NCI-H524 treated with DMSO at 0.1 percent for 48 hours (cell line): ENCODE results near the gene BCAR3.

Experiments used
- DNase-seq: peaks from one replicate; lab custom pipeline; 2025; lab: John Stamatoyannopoulos, UW

The BCAR3 gene

DNA sequence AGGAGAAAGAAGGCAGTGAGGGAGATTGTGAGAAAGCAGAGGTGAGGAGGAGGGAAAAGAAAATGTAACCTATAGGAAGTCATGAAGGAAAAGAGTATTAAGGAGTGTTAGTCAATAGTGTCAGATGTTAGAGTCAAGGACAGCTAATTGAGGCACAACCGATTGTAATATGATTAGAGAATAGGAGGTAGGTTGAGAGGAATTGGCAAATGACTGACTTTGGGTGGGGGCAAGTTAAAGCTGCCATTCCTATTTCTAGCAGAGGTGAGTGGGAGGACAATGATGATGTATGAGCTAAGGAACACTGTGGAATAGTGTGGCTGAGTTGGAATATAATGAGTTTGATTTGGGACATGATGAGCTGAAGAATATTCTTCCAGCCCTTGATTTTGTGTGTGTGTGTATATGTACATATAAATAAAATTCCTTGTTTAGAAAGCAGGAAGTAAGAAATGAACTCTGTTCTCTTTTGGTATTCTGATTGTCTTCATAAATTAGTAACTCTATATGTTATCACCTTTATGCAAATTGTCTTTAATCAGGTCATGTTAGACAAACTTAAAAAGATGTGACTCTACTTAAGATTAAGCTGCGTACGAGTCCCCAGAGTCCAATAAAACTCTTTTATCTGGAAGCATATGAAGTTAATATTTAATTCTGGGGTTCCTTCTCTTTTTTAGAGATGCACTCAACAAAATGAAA lies 135.3 kb downstream of the BCAR3 start:
- DNase-seq: no peak

- no peak for DNase-seq
These were observed 139.2 kb downstream of the BCAR3 start for GRCh38 chr1:93542398-93542797.

GRCh38 chr1:93541045-93541444 lies 140.6 kb downstream of the BCAR3 start:
- DNase-seq: no peak

DNA sequence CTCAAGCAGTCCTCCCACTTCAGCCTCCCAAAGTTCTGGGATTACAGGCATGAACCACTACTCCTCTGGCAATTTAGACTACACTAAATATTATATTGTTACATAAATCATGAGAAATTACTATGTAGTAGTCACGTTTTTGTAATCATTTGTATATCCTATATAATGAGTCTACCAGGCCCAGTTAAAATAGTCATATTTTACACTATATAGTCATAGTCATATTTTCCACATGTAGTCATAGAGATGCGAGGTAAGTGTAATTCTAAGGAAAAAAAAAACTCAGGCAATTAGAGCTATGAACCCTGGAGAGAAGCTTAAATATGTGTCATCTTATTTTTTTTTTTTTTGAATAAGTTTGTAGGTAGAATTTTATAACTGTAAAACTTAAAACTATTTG lies 143.7 kb downstream of the BCAR3 start:
- DNase-seq: no peak

DNA sequence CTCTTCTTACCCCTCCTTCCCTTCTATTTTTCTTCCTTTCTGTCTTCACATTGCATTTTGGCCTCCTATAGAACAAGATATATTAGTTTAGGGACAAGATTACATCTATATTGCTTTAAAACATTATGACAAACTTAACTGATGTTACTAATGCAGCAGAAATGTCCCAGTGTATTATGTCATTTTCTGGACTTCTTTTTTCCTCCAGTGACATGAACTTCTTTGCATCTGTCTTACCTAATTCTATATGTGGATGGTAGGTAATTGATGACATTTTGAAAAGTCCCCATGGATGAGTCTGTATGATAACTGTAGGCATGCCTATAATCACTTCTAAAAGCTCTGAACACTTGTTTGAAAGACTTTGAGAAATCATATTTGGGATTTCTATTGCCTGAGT lies 144.2 kb downstream of the BCAR3 start:
- DNase-seq: no peak

GRCh38 chr1:93533677-93534076 lies 148.0 kb downstream of the BCAR3 start:
- DNase-seq: no peak

- no peak for DNase-seq
These were observed 148.8 kb downstream of the BCAR3 start for GRCh38 chr1:93532780-93533378.

GRCh38 chr1:93531193-93531592 lies 150.4 kb downstream of the BCAR3 start:
- no peak for DNase-seq

GRCh38 chr1:93528412-93528811 lies 153.2 kb downstream of the BCAR3 start:
- no peak for DNase-seq

DNA sequence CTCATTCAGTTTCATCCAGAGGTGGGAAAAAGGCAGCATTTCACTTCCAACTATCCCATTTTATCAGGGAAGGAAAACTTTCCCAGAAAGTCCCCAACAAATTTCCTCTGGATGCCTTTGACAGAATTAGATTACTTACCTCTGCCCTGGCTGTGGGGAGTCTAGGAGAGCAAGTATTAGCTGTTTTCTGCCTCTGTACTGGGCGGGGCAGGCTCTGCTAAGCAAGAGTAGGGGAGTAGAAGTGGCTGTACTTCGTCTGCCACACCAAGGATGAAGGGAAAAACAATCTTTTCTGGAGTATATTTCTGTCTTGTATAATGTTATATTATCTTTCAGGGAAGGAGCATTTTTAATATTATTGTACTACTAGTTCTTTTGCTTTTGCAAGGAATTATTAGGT lies 155.2 kb downstream of the BCAR3 start:
- DNase-seq: no peak

DNA sequence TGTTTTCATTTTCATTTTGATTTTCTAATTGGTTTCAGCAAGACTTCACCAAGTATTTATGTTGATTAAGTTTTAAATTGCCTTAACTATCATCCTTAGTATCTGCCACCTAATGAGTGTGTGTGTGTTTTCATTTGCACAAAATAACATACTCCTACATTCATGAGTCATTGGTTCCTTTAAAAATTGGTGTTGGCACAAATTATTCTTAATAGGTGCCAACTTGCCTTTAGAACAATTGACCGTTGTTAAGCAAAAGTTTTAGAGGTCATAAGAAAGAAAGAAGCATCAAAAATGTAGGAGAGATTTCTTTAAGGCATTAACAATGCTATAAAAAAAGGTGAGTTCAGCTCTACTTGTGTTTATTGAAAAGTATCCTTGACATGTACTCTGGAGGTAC lies 156.2 kb downstream of the BCAR3 start:
- DNase-seq: no peak

GRCh38 chr1:93522721-93523120 lies 158.9 kb downstream of the BCAR3 start:
- no peak for DNase-seq

GRCh38 chr1:93521618-93522017 lies 160.0 kb downstream of the BCAR3 start:
- DNase-seq: no peak

DNA sequence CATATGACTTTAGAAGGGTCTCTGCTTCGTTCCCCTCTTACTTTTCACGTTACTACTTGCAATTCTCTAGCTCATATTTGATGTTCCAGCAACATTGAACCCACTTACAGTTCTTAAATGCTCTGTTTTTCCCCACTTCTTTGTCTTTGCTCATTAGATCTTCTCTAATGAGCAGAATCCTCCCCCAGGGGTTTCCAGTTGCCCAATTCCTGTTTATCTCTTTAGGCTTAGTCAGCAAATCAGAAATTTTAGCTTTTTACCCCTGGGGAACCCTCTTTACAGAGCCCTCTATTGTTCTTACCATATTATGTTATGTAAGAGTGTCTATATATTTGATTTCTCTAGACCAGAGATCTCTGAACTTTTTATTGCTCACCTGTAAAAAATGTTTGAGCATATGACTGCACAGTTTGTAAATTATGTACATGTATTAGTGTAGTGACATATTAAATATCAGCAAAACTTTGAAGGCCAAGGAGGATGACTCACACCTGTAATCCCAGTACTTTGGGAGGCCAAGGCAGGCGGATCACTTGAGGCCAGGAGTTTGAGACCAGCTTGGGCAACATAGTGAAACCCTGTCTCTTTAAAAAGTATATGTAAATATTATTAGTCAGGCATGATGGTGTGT lies 162.3 kb downstream of the BCAR3 start:
- DNase-seq: no peak

- DNase-seq: no peak
These were observed 163.1 kb downstream of the BCAR3 start for GRCh38 chr1:93518516-93518915.

DNA sequence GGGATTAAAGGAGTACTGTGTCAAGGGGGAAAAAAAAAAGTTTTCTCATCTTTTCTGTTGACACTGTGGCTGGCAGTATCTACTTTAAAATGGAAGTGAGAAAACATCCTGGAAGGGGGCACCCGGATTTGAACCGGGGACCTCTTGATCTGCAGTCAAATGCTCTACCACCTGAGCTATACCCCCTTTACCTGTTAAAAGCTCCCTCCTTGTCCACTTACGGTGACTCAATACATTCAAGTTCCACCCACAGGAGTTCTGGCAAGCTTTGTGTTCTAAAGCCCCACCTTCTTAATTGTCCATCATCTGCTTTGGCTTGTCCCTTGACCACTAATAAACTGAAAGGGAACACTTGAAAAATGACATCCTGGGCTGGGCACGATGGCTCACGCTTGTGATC lies 165.5 kb downstream of the BCAR3 start:
- DNase-seq: no peak
